ENCODE measurements around the gene RAPGEF2.

GRCh38 chr4:159342374-159342773 is 239.5 kb downstream of the RAPGEF2 start:
- TF ChIP-seq CTCF (conservative IDR thresholded peaks at IDR 0.05) (no peak), ZFX (IDR thresholded peaks at IDR 0.05) (no peak)
